ENCODE results near the gene GFPT2. TPM values are rescaled to one million over a fixed set of nuclear protein-coding genes. Genes with fewer than 3 reads are reported as not detected.

Gene GFPT2
- total and polyA plus RNA-seq, 11 donors = 3.7 to 33.9 (median 8.5) TPM

- Histone ChIP-seq H3K27me3 (no peaks in the 10 kb centered on the region), H3K36me3 (peaks cover 0 to 10% (median 0%) of the 10 kb centered on the region in 9 donors), H3K4me1 (peaks cover 0 to 33% (median 20%) of the 10 kb centered on the region in 12 donors), H3K4me3 (peak overlapping the region; percentile 59 to 100 (median 86)), H3K27ac (peak overlapping the region in 3 of 12 donors; percentile 40 to 95 (median 62)), H3K9me3 (no peaks in the 10 kb centered on the region)
- intact Hi-C loops (cut with DNase I) = loop anchor here in 6 of 10 donors (5.0 to 10.0 kb wide), 4 partner anchors 37 to 382 kb away; no protein-coding TSS in a partner anchor
- TF ChIP-seq POLR2A (IDR thresholded peaks at IDR 0.05) (no peak), CTCF (IDR thresholded peaks at IDR 0.05) (no peak)
- ATAC-seq (no peak), DNase-seq (no peak)
- WGBS, 4 donors = 23 to 26% (median 24%) methylated on average over 13 of the region's 13 CpGs
Measured at GRCh38 chr5:180290568-180291233, 62.4 kb downstream of the GFPT2 start.

GRCh38 chr5:180289966-180290365, 63.2 kb downstream of the GFPT2 start:
- intact Hi-C loops (cut with DNase I) = loop anchor here in 6 of 10 donors (5.0 to 10.0 kb wide), 4 partner anchors 37 to 382 kb away; no protein-coding TSS in a partner anchor
- 86 to 93% (median 89%) methylated on average over 5 of the region's 5 CpGs for WGBS, 4 donors

GRCh38 chr5:180289433-180289832, 63.7 kb downstream of the GFPT2 start:
- Histone ChIP-seq H3K27me3 (no peaks in the 10 kb centered on the region), H3K9me3 (no peaks in the 10 kb centered on the region), H3K36me3 (peaks cover 0 to 7% (median 0%) of the 10 kb centered on the region in 9 donors), H3K4me1 (peaks cover 0 to 33% (median 20%) of the 10 kb centered on the region in 12 donors), H3K4me3 (no peak overlapping the region), H3K27ac (no peak overlapping the region)
- TF ChIP-seq POLR2A (IDR thresholded peaks at IDR 0.05) = no peak
- TF ChIP-seq CTCF (IDR thresholded peaks at IDR 0.05) = no peak
- DNase-seq (no peak), ATAC-seq (no peak)
- intact Hi-C loops (cut with DNase I) = no loop called here
- WGBS, 4 donors = 55 to 76% (median 71%) methylated on average over 3 of the region's 3 CpGs

More at GRCh38 chr5:180289966-180290365, 63.2 kb downstream of the GFPT2 start:
- TF ChIP-seq POLR2A (IDR thresholded peaks at IDR 0.05) = no peak
- no peak for TF ChIP-seq CTCF (IDR thresholded peaks at IDR 0.05)
- peaks cover 0 to 33% (median 20%) of the 10 kb centered on the region in 12 donors for H3K4me1 ChIP-seq
- ATAC-seq (no peak), DNase-seq (no peak)
- no peaks in the 10 kb centered on the region for H3K27me3 ChIP-seq
- peak overlapping the region in 1 of 12 donors; percentile 99 for H3K4me3 ChIP-seq
- H3K27ac ChIP-seq = no peak overlapping the region
- H3K9me3 ChIP-seq = no peaks in the 10 kb centered on the region
- H3K36me3 ChIP-seq = peaks cover 0 to 8% (median 0%) of the 10 kb centered on the region in 9 donors

DNA sequence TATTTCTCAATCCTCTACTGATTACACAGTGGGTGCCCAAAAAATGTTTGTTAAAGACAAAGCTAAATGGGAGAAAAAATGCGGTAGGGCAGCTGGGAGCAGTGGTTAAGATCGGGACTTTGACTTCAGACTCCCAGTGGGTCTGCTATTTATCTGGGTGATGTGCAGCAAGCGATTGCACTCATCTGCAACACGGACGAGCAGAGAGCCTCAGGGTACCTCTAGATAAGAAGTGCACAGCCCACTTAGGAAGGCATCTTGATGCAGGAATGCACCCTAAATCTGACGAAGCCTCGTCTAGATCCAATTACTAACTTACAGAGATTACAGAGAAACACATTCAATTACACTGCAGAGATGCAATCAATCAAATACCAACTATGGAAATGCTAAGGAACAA, 65.3 kb downstream of the GFPT2 start:
- intact Hi-C loops (cut with DNase I) = no loop called here
- Histone ChIP-seq H3K27ac (no peak overlapping the region), H3K4me3 (no peak overlapping the region), H3K4me1 (peaks cover 0 to 32% (median 15%) of the 10 kb centered on the region in 12 donors), H3K36me3 (peaks cover 0 to 8% (median 4%) of the 10 kb centered on the region in 9 donors), H3K27me3 (no peaks in the 10 kb centered on the region), H3K9me3 (no peaks in the 10 kb centered on the region)
- no peak for DNase-seq
- ATAC-seq = no peak
- WGBS, 4 donors = 57 to 77% (median 63%) methylated on average over 7 of the region's 7 CpGs
- TF ChIP-seq POLR2A (IDR thresholded peaks at IDR 0.05) = no peak
- TF ChIP-seq CTCF (IDR thresholded peaks at IDR 0.05) = no peak
